Stimulated activated naive CD4-positive, alpha-beta T cell (primary cell): ENCODE results near the gene SLAMF1.

Experiments used
- DNase-seq, 6 experiments: peaks; one replicate each; lab custom pipeline; 2025; lab: John Stamatoyannopoulos, UW

Gene SLAMF1

GRCh38 chr1:160646711-160647328, at the start of gene SLAMF1:
Gene SLAMF1 (minus strand): TSS chr1:160647044. CDS start chr1:160646945, 99 bp downstream.
- DNase-seq, result peak in 5 of 6 experiments; percentile 22 to 53 (median 31)

- DNase-seq, result peak in 1 of 6 experiments; percentile 6
Measured at GRCh38 chr1:160692390-160692789, 45.5 kb upstream of the SLAMF1 start.

GRCh38 chr1:160685266-160685665, 38.4 kb upstream of the SLAMF1 start:
- no peak for DNase-seq

- peak in 3 of 6 experiments; percentile 7 to 24 (median 22) for DNase-seq
Measured at GRCh38 chr1:160682983-160683865, 36.4 kb upstream of the SLAMF1 start.

- DNase-seq, result no peak
Measured at GRCh38 chr1:160681891-160682140, 35.0 kb upstream of the SLAMF1 start.

GRCh38 chr1:160681066-160681890, 34.4 kb upstream of the SLAMF1 start:
- DNase-seq, result peak; percentile 77 to 88 (median 84)

- no peak for DNase-seq
Measured at GRCh38 chr1:160680399-160680798, 33.6 kb upstream of the SLAMF1 start.

- no peak for DNase-seq
Measured at GRCh38 chr1:160679893-160680292, 33.0 kb upstream of the SLAMF1 start.

GRCh38 chr1:160676869-160677597, 30.2 kb upstream of the SLAMF1 start:
- DNase-seq, result no peak

GRCh38 chr1:160675641-160676410, 29.0 kb upstream of the SLAMF1 start:
- DNase-seq, result peak; percentile 33 to 65 (median 54)

GRCh38 chr1:160674415-160674814, 27.6 kb upstream of the SLAMF1 start:
- no peak for DNase-seq

- DNase-seq, result peak in 3 of 6 experiments; percentile 14 to 36 (median 31)
Measured at GRCh38 chr1:160672789-160673695, 26.2 kb upstream of the SLAMF1 start.

- DNase-seq, result no peak
Measured at GRCh38 chr1:160671603-160672517, 25.0 kb upstream of the SLAMF1 start.

GRCh38 chr1:160670701-160671100, 23.9 kb upstream of the SLAMF1 start:
- DNase-seq, result no peak

- DNase-seq, result no peak
Measured at GRCh38 chr1:160669802-160670201, 23.0 kb upstream of the SLAMF1 start.

- no peak for DNase-seq
Measured at GRCh38 chr1:160669276-160669675, 22.4 kb upstream of the SLAMF1 start.

GRCh38 chr1:160667896-160668295, 21.1 kb upstream of the SLAMF1 start:
- no peak for DNase-seq

- no peak for DNase-seq
Measured at GRCh38 chr1:160666079-160666442, 19.2 kb upstream of the SLAMF1 start.
